Stimulated activated CD4-positive, alpha-beta T cell treated with anti-CD3 and anti-CD28 coated beads, Interleukin-4, amount 100 ng/mL, for 1 hour (primary cell): ENCODE results near the gene CCL28.

Source experiments
- DNase-seq: peaks from one replicate; pipeline ENCODE4 v3.0.0-alpha.2; 2020

The CCL28 gene

DNA sequence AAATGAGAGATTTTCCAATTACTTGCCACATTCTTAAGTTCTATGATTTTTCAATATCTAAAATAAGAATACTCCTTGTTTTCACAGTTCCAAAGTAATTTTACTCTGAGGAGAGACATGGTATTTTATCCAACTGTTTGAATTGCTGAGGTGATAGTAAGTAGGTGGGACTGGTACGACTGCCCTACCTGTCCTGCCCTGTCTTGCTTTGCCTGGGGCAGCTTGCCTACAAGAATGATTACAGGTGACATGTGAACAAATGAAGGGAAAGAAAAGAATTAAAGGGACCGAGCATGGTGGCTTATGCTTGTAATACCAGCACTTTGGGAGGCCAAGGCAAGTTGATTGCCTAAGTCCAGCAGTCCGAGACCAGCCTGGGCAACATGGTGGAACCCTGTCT, 57.4 kb downstream of the CCL28 start:
- DNase-seq, result no peak

DNA sequence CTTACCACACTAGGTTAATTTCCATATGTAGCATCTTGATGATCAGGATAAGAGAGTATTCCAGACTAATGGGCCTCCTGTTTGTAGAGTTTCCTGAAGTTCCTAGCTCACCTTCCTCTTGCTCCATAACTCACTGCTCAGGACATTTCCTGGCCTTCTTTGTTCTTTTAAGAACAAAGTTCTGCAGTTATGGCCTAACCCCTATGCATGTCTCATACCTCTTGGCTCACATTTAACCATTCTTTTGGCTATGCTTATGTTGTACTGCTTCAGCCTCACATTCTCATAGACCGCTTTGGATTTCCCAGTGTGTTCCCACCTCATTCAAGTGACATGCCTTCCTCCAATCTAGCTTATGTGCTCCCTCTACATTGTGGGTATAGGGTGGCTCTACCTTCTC, 58.5 kb downstream of the CCL28 start:
- DNase-seq, result no peak

DNA sequence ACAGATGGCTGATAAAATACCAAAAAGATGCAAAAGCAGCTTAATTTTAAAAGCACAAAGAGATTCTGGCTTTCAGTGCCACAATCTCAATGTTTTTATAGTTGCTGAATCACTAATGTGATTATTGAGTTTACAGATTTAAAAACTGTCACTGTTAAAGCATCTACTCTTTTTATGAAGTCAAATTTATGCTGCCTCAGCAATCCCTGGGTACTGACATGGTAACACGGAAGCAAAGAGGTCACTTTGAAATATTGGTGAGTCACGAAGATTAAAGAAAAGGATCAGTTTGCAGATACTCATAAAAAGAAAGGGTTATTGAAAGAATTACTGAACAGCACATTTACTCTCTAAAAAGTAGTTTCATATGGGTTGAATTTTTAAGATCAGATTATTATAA, 59.3 kb downstream of the CCL28 start:
- DNase-seq, result no peak

DNA sequence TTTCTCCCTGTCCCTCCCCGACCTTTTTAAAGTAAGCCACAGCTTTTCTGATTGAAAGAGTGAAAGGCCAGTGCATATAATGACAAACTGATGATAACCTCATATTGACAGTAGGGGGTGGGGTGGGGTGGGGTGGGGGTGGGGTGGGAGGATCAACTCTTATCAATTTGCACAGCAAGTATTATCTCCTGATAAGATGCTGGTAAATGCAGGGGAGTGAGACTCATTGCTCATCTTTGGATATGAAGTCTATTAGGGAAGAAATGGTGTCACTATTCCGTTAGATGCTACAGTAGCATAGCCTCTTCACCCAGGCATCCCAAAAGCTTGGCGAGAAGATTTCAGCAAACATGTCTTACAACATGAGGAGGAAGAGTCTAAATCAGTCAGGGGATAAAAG, 60.1 kb downstream of the CCL28 start:
- no peak for DNase-seq

DNA sequence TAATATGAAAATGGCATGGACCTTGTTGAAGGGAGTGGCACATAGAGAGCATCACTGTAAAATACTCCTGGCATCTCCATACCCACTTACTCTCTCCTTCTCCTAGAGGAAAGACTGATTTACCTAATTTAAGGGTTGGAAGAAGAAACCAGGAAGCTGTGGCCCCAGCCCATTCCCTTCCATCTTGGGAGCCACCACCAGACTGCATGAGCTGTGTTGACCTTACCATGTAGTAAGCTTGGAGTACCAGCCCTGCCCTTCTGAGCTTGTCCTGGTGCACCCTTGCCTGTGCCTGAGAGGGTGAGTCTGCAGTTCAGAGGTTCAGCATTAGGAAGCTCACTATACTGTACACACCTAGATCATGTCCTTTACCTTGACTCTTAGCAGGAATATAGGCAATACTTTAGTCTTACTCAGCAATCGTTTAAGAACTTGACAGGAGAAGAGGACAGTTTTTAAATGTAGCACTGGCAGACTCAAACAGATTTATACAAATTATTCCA, 63.3 kb downstream of the CCL28 start:
- no peak for DNase-seq

DNA sequence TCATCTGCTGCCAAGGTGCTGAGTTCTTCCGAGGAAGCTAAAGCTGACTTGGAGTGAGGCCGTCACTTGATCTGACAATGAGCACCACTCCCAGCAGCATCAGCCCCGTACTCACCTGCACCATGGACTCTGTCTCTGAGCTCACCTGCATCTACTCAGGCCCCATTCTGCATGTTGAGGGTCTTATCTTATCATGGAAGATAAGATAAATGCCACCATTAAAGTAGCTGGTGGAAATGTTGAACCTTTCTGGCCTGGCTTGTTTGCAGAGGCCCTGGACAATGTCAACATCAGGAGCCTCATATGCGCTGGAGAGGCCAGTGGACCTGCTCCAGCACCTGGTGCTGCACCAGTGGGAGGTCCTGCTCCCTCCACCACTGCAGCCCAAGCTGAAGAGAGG, 64.0 kb downstream of the CCL28 start:
- no peak for DNase-seq

DNA sequence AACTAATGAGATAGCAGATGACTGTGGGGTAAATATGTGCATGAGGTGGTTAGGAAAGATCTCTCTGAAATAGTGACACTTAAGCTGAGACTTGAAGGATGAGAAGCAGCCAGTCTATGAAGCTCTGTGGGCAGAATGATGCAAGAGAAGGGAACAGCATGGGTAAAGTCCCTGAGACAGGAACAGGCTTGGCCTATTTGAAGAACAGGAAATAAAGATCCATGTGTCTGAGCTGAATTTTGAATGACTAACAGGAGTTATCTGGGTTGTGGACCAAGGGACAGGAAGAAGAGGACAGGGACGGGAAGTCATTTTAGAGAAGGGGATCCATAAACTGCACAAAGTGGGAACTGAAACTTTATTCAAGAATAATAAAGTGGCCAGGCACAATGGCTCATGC, 73.3 kb downstream of the CCL28 start:
- DNase-seq, result no peak

DNA sequence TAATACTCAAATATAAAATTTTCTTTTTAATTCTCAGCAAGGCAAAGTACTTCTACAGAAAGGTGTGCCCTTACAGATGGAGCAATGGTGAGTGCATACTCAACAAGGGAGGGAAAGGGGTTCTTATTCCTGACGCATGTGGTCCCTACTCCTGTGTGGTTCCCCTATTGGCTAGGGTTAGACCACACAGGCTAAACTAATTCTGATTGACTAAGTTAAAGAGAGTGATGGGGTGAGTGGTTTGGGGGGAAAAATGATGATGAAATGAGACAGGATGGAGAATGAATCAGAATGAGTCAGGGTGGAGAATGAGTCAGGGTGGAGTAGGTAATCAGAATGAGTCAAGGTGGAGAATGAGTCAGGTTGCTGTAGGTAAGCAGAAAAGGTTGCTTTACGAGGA, 76.0 kb downstream of the CCL28 start:
- no peak for DNase-seq

DNA sequence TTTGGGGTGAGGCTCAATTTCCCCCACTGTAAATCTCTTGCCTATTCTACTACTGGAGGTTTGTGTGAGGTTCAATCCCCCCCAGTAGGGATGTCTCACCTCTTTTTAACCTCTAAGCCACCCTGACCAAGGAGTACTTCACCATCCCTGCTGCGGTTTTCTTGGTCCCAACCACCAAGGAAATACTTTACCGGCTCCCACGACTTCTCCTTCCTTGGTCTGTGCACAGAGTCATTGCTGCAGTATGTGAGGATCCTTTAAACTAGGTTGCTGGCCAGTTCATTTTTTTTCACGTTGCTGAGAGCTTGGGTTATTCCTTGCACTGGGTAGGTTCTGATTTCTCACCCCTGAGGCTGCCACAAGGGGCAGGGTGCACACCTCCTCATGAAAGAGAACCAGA, 76.5 kb downstream of the CCL28 start:
- DNase-seq, result no peak

DNA sequence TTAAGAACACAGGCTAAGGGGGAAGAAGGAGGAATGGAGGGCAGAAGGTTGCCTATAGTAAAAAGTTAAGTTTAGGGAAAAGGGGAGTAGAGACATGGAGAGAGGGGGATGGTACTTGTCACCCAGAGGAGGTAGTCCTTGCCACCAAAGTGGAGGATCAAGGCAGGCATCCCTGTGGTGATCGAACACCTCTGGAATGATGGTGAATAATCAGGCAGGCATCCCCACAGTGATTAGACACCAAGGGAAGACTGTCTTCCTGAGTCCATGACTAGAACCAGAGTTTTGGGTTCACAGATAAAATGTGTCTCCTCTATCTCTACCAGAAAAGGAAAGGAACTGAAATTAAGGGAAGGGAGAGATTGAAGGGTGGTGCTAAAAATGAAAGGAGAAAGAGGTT, 79.8 kb downstream of the CCL28 start:
- no peak for DNase-seq
